Measurements from ENCODE around the gene CA10.

Gene CA10

DNA sequence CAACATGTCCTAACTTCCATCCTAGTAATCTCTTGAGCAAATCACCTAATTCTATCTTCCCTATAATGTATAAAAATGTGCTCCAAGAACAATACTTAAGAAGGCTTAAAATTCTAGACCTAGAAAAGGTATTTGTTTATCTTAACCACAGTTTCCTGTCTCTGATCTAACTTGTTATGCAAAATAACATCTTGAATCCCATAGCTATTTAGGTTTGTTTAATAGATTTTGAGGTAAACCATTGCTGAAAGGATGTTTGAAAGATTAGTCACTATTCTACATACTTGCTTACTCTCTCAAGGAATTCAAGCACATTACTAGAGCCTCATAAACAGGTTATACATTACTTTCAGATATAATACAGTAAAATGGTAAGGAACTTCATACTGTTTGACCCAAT lies 13.0 kb downstream of the CA10 start:
- DNase-seq, result no peak

DNA sequence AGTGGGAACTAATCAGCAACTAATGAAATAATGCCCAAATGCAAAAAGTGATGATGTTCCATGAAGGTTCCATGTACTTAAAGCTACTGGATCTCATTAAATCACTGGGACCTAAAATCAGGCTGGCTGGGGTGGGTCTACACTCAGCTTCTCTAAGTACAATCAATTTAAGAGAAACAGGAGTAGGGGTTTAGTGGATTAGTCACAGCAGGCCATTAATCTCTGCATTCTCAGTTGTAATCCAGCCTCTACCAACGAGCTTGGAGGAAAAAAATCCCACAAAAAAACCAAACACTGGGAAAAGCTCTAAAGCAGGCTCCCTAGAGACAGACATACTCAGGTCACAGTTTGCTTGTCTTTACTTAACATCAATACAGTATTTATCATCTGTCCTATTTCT lies 15.0 kb downstream of the CA10 start:
- no peak for DNase-seq

DNA sequence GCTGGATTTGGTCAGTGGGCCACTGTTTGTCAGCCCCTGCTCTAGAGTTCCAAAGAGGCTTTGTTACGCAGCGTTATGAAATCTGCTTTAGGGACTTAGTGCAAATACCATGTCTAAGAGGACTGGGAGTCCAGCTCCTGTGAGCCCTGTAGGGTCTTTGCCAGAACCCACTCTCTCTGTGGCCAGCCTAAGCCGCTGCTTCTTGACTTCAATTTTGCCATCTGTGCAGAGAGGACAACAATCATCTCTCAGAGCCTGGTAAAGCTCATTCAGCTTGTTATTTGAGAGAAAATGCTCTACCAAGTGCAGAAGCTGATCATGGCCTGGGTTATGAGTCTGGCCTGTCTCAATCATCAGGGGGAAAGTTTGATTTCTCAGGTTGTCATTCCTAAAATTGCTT lies 17.9 kb downstream of the CA10 start:
- DNase-seq, result no peak

DNA sequence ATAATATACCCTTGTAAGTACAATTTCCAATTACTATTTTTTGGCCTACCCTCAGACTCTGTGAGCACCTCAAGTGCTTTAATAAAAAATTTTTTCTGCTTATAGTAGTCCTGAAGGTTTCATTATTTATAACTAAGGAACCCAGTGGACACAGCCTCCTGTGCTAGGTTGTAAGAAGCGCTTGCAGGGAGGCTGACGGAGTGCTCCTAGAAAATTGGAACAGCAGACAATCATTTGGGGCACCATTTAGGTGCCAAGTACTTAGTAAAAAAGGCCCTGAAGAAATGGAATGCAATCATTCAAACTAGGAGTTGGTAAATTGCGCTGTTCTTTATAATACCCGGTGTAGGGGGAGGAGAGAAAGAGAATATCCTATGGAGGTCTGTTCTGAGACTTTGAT lies 19.8 kb downstream of the CA10 start:
- no peak for DNase-seq

DNA sequence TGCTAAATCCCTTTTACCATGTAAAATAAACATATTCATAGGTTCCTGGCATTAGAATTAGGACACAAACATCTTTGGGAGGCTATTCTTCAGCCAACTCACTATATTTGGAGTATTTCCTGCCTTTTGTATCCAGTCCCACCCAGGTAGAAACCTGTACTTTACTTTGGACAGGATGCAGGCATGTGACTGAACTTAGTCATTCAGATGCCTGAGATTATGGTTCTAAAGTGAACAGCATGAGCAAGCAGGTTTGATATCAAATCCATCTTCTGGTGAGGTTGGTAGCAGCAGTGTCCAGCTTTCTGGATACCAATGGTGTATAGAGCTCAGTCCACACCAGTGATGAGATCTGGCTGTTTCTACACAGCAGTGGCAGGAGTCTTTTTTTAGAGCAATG lies 20.2 kb downstream of the CA10 start:
- no peak for DNase-seq

DNA sequence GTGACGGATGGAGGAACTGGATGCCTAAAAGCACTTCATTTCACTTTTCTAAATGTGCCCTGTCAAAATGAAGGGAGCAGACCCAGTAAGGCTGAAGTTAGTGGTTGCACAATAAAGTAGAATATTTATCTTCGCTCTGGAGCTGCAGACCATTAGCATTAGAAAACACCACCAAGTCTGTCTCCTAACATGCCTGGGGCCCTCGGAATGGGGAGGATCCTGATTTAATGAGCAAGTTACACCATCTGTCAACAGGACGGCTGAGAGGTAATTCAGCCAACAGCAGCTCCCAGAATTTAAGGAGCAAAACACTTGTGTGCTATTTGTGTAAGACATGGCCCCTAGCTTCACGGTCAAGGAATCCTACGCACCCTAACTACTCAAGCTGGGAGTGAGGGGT lies 22.3 kb downstream of the CA10 start:
- DNase-seq, result no peak

DNA sequence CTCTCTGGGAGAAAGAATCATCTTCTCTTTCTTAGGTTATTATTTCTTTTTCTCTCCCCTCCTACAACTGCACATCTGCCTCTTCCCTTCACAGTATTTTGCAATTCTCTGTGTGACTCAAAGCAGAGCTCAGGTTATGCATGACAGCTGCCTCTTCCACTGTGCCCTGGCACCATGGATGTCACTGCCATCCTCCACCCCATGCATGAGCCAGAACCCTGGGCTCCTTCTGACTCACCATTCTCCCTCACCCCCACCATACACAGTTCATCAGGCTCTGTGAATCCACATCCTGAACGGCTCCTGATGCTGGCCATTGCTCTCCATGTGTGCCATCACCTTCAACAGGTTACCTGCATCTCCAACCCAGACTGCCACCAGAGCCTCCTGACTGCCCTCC lies 23.9 kb downstream of the CA10 start:
- DNase-seq, result no peak

DNA sequence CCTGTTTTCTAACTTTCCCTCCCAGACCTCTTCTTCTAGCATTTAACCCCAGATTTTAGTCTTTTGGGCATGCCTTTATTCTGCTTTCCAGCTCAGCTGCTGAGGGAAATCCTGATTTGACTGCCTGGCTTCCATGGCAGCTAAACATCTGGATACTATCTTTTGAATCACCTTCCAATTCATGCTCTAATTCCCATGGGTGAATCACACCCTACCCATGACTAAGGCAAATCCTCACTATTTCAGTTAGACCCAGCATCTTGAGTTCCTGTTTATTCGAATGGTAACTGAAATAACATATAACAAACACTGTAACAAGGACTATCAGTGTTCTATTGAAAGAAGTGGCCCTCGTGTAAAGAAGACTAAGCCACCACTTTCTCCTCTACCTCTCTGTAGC lies 29.8 kb downstream of the CA10 start:
- no peak for DNase-seq

DNA sequence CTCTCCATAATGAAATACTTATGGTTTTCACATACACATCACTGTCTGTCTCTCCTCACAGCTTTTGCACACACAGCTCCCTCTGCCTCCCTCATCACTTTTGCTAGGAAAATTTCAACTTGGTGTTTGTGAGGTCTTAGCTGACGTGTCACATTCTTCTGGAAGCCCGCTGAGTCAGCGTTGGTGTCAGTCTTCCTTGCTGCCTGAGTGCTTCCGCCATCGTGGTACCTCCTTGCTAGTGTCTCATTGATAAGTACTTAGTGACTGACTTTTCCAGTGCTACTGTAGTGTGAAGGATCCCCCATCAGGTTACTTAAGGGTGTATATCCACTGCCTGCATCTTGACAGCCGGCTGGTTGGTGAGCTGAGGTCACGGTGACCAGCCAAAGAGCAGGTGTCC lies 33.5 kb downstream of the CA10 start:
- DNase-seq, result no peak

DNA sequence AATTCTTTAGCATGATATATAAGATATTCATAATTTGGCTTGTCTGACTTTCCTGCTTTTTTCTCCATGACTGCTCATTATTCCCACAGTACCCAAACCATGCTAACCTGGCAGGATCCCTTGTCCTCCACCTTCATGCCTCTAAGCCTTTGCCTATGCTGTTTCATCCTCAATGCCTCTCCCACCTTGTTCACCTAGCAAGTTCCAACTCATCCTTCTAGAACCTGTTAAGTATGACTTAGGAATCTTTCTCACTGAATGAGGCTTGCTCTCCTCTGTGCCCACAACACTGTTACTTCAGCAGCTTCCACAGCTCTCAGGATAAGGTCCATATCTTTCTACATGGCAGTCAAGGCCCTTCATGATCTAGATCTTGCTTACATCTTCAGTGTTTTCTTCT lies 34.0 kb downstream of the CA10 start:
- DNase-seq, result no peak

DNA sequence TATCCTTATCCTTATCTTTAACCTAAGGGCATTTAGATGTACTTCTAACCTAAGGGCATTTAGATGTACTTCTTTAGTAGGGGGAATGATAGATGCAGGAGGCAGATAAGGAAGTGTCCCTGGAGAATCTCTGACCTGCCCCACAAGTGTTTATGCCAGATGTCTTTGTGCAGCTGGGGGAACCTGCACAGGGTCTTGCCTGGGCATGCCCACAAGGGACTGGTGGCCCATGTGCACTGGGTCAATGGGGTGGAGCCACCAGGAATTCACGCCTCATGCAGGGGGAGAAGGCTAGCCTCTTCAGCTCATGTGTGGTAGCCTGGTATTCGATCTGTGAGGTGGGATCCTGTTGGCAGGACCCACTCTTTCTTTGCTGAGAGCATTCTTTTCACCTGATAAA lies 38.0 kb downstream of the CA10 start:
- DNase-seq, result no peak

DNA sequence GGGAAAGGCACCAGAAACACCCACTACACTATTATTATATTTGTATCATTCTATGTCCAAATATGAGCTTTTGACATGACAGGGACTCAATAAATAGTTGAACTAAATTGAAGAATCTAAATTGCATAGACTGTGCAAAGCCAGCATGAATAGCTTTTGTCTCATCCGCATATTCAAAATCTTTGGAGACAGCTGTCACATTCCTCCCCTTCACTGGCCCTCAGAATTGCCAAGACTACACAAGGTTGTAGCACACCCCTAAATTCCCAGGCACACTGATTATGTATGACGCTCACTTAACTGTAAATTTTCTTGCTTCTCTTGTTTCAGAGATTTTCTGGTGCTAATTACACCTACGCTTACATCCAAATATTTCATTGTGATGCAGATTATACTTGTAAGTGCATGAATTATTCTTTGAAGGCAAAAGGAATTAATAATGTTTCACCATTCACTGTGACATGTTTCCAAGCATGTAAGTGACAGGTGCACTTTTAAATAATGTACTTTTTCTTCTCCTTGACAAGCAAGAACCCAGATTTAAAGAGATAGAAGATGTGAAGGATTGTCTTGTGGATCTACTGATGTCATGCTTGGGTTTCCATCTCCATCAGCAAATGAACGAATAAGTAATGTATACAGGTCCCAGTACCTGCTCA lies 47.5 kb downstream of the CA10 start:
- no peak for DNase-seq

DNA sequence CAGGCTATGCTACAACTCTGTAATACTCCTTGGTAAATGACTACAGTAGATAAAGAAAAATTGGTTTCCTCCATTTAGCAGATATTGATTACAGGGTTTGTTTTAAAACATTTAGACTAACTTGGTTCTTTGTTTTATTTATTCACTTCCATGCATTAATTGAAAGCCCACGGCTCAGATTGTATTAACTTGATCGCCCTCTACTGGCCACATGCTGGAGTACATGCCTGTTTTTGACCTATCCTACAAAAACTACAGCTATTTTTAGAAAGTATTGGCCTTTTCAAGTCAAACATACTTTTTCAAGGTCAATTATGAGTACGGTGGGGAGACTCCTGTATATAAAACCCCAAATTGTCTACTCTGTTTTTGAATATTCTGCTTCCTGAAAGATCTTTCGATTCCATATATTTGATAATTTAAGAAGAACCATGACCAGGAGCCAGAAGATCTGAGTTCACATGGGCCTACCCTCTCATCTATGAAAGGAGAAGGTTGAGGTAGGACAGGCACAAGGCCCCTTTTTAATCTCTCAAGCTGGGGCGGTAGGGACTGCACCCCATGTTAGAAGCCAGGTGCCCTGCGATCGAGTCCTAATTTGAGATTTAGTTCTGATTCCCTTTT lies 51.8 kb downstream of the CA10 start:
- no peak for DNase-seq

DNA sequence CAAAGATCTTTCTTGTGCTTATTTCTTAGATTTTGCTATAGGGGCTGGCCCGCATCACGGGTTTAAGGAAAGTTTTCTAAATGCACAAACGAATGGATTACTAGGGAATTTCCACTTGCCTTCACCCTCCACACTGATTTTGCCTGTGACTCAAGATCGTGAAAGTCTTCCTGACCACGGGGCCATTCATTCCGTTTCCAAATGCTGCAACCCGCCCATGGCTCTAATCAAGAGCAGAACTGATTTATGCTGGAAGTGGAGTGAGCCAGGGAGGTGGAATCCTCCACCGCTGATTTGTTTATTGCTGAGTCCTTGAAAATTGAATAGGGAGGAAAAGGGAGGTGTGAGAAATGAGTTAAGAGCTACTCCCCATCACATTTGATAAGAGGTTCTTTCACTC lies 52.4 kb downstream of the CA10 start:
- DNase-seq, result no peak

DNA sequence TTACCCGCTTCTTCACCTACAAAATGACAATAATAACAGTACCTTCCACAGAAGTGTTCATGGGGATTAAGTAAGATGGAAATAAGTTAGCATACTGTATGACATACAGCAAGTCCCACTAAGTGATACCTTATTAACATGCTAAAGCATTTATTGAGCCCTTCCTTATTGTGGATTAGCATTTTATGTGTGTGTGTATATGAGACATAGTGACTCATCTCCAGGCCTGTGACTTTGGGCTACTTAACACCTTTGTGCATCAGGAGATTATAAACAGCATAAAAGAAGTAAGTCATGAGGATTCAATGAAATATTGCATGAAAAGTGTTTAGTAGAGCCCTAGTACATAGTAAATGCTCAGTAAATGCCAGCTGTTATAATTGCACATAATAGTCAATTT lies 52.9 kb downstream of the CA10 start:
- no peak for DNase-seq

DNA sequence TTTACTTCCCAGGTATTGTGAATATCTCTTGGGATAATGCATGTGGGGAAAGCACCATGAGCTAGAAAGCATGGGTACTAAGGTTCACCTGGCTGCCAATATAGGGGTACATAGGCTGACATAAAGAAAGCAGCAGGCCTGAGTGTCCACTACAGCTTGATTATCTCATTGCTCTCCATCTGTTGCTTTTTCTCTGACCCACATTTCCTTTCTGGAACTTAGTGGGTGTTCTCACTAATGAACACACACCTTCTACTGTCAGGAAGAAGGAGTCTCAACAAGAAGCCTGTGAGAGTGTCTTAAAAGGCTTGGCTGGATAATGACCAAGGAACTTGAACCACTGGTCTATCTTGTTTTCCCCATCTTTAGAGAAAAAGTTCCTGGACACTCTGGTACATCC lies 62.5 kb downstream of the CA10 start:
- DNase-seq, result no peak

DNA sequence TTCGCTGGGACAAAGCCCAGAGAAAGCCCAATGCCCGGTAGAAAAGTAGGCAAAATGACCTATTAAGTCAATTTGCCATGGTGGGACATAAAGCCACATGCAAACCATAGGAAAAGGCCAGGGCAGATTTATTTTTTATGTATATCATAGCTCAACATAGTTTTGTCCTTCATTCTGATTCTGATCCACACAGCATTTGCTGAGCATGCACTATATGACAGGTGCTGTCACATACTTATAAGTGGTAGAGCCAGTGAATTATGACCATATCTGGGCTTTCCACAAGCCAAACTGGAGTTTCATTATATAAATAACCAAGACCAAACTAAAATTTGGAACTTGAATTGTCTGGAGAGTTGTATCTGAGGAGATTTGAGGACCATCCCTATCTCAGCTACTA lies 74.3 kb downstream of the CA10 start:
- no peak for DNase-seq

DNA sequence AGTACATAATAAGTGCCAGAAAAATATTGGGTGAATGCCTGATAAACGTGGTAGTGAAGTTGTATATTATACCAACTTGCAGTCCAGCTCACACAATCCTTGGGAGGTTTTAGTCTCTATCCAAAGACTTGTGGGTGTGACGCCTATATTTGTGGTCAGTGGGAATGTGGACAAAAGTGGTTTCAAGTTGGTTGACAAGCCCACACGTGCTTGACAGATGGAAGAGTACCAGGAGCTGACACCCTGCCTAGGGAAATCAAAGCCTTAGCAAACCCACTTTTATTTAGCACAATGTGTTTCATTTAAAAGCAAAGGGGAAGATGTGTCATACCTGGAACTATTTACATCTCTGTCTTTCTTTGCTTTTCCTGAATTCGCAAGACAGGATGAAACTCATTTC lies 79.0 kb downstream of the CA10 start:
- no peak for DNase-seq

DNA sequence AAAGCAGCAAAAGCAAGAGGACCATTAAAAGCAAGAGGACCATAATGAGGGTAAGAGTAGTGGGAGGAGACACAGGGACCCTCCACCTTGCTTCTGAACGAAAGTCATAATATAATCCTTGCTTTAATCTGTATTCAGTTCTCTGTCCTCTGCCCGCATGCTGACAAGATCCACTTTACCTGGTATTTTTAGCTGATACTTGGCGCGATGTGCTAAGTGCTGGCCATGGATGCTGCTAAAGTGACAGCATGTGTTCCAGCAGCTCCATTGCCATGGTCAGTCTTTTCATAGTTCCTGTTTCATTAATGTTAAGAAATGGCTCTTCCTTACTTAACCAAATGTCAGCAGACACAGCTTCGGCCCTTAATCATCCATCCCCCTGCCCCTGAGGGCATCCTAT lies 86.8 kb downstream of the CA10 start:
- no peak for DNase-seq

DNA sequence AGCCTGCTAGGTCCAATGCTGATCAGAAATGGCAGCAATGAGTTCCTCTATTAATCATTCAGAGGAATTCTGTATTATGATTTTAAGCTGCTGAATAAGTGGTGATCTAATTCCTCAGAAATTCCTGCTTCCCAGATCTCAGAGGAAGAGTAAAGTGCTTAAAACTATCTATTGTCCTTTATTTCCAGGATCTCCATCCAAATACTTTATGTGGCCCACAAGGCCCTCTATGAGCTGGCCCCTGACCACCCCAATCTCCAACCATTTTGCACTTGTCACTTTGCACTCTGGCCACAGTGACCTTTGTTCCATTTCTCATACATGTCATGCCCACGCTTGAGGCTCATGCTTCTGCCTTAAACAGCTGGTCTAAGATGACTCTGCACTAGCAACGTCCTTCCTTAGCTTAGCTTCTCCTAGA lies 93.7 kb downstream of the CA10 start:
- no peak for DNase-seq

DNA sequence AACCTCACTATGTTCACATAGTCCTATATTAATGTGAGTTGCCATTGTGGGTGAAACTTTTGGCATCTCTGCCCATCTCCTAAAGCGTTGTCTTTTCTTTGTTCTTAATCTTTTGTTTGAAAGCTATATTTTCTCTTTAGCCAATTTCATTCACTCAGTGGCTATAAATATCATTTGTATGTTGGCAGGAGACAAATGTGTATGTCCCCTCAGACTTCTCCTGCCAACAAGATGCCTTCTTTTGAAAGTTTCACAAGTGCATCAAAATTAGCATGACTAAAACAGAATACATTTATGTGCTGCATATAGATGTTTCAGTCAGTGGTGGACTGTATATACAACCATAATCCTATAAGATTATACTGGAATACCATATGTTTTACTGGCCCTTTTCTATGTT lies 109.0 kb downstream of the CA10 start:
- no peak for DNase-seq

DNA sequence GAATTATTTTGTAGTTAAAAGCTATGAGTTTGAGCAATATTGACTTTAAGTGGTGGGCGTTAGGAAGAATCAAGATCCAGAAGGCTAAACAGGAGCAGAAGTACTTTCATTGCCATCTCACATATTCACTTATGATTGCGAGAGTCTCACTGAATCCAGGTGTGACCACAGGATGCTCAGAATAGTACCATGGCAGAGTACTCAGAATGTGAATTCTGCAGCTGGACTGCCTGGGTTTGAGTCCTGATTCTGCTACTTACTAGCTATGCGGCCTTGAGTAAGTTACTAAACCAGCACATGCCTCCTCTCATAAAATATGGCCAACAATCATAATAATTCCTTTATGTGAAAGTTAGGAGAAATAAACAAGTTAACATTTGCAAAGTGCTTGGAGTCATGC lies 109.5 kb downstream of the CA10 start:
- no peak for DNase-seq

DNA sequence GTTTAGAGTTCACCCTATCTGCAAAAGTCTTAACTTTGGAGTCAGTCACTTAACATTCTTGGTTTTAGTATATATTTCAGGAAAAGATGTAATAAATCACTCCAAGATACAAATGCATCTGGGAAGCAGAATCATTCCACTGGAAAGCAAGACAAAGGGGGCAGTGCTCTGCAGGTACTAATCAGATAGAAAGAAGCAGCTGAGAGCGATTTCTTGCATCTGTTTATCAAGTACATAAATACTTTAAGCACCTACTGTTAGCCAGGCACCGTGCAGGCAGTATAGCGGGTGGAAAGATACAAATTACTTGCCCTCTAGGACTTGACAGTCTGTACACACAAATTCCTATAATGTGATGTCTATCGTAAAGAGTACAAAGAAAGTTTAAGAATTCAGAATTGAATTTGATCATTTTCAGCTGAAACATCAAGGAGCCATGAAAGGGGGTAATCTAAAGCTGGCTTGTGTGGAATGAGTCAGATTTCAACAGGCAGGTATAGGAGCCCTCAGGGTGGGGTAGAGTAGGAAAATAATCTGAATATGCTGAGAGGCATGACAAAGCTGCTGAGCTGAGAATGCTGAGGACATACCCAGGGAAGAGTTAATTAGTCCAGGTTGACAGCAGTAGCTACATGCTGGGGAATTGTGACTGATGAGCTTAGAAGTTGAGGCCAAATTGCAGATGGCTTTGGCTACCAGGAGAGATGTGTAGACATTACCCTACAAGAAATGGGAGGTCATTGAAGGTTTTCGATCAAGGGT lies 110.2 kb downstream of the CA10 start:
- DNase-seq, result no peak

DNA sequence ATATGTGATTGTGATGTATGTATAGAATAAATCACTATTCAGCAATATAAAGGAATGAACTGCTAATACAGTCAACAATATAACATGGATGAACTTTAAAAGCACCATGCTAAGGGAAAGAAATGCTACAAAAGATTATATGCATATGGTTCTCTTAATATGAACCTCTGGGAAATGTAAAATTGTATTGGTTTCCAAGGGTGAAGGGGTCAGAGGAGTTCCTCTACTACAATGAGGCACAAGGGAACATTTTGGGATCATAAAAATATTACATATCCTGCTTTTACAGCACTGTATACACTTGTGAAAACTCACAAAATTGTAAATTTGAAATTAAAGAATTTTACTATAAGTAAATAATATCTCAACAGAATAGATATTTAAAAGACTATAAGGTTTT lies 111.4 kb downstream of the CA10 start:
- DNase-seq, result no peak

Measured in NK-92 treated with Interleukin-12 subunit alpha and Interleukin-12 subunit beta, amount 100 ng/mL, for 24 hours (cell line).